ENCODE measurements around the gene FAM222B.
"Not testable (repeated sequence)": the region's sequence is repeated elsewhere in the genome, so short reads cannot be mapped to it uniquely, and the experiment has no call there.

FAM222B gene

GRCh38 chr17:28834420-28834819 lies 8.2 kb downstream of the FAM222B start:
- DNase-seq, result no peak

- DNase-seq, result no peak
Measured at GRCh38 chr17:28828294-28829040, 14.1 kb downstream of the FAM222B start.

DNA sequence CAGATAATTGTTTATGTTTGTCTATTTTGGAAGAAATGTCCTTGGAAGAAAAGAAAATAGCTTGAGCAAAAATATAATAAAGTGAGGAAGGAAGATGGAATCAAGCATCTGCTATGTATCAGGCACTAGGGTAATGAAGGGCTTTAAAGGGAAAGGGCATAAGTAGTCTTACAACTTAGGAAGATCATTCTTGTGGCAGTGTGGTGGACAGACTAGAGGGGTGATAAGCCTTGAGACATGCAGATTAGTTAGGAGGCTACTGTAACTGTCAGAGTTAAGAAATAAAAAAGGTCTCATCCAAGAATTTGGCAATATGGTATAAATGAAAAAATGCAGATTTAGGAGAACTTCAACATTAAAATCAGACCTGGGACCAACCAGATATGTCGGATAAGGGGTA lies 14.9 kb downstream of the FAM222B start:
- no peak for DNase-seq

DNA sequence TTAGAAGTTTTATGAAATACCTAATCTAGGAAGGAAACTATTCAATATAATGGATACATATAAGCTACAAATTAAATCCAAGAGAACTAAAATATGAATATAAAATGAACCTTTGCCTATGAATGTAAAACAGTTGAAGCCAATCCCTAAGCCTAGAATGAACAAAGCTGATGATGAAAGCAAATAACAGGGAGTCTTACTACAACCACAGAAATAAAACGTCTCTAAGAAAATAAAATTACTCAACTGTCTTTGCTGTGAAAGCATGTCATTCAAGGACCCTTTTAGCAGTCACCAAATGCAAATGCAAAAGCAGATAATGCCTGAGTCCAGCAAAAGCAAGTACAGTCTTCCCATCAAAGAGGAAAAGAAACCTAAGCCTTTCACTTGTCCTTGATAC lies 23.0 kb downstream of the FAM222B start:
- no peak for DNase-seq

- no peak for DNase-seq
Measured at GRCh38 chr17:28818819-28819221, 23.8 kb downstream of the FAM222B start.

- no peak for DNase-seq
Measured at GRCh38 chr17:28816540-28816939, 26.1 kb downstream of the FAM222B start.

- no peak for DNase-seq
Measured at GRCh38 chr17:28812748-28813377, 29.7 kb downstream of the FAM222B start.

DNA sequence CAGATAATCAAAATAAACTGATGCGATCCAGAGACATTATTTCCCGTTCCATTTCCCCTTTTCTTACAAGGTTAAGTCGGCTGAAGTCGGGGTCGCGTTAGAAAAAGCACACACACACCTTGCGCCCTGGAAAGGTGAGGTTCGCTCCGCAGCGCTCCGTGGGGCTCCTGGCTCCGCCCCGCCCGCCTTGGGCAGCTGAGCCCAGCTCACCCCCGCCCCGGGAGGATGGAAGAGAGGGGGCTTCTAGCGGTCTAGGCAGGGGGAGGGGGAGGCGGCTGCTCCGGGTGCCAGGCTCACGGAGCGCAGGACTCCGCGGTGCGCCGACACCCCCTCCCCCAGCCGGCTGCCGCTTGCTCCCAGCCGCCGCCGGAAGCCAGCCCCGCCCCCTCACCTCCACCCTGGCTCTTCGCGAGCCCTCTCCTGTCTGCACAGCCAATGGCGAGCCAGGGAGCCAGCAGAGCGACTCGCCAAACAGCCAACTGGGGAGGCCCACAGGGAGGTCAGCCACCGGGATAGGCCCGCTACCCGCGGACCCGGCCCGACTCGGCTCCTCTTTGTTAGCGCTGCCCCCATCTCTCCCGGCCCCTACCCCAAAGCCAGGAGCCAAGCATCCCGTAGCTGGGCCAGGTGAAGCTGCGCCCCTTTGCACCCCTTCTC lies 30.4 kb downstream of the FAM222B start:
- DNase-seq, result peak; percentile 84

DNA sequence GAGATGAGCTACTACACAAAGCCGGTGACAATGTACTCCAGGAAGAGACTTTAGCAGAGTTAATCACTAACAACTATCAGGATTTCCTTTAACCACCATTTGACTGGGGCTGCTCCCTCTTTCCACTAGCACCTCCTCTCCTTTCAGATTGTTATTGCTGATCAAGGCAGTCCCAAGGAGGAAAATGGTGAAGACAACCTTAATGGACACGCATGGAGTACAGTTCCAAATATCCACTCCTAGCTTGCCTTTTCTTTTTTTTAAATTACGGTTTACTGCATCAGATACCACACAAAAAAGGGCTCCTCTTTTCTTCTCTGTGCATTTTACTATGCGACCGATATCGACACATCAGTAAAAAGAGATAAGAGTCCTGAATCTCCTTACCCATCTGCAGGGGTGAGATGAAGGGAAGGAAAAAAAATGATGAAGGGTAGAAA lies 30.9 kb downstream of the FAM222B start:
- no peak for DNase-seq

GRCh38 chr17:28810437-28810836 lies 32.2 kb downstream of the FAM222B start:
- no peak for DNase-seq

GRCh38 chr17:28807925-28808634 lies 34.5 kb downstream of the FAM222B start:
- peak; percentile 34 for DNase-seq

GRCh38 chr17:28796062-28796461 lies 46.5 kb downstream of the FAM222B start:
- DNase-seq, result no peak

- not testable (repeated sequence) for DNase-seq
Measured at GRCh38 chr17:28794846-28795441, 47.6 kb downstream of the FAM222B start.

- DNase-seq, result no peak
Measured at GRCh38 chr17:28792877-28793661, 49.5 kb downstream of the FAM222B start.

DNA sequence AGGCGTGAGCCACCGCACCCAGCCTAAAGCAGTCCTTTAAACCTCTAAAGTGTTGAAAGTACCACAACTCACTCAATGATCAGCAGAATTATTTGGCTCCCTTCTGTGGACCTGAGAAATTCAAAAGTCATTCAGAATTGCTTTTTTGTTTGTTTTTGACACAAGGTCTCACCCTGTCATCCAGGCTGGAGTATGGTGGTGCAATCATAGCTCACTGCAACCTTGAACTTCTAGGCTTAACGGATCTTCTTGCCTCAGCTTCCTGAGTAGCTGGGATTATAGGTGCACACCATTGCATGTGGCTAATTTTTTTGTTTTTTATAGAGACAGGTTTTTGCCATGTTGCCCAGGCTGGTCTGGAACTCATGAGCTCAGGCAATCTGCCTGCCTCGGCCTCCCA lies 54.5 kb downstream of the FAM222B start:
- DNase-seq, result no peak

DNA sequence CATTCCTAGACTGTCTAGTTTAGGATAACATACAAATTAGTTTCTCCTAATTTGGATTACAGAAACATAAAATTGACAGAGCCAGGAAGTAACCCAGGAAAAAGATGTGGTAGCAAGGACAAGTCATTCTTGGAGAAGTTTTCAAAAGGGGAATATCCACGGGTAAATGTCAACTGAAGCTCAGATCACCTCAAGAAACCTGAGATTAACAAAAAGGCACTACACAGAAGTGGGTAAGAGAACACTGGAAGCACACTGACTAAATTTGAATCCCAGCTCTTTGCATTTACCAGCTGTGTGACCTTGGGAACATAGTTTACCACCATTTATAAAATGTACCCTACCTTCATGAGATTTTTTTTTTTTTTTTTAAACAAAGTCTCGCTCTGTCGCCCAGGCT lies 59.4 kb downstream of the FAM222B start:
- DNase-seq, result no peak

DNA sequence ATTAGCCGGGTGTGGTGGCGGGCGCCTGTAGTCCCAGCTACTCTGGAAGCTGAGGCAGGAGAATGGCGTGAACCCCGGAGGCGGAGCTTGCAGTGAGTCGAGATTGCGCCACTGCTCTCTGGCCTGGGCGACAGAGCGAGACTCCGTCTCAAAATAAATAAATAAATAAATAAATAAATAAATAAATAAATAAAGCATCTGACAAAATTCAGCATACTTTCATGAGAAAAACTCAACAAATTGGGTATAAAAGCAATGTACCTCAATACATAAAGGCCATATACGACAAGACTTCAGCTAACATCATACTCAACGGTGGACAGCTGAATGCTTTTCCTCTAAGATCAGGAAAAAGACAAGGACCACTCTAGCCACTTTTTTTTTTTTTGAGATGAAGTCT lies 63.0 kb downstream of the FAM222B start:
- not testable (repeated sequence) for DNase-seq

DNA sequence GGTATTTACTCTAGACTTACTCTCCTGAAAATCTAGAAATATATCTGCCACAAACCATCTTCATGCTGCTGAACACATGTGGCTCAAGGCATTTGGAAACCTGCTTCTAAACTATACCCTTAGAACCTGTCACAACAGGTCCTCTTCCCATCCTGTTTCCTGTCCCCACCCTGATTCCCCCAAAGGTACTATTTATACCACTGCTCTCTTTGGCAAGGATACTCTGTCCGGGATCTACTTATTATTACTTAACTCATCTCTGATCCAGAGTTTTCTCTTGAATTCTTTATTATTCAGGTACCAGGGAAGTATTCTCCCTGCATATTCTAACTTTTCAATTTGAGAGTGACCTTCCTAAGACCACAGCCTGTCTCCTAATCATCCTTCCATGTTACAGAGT lies 65.4 kb downstream of the FAM222B start:
- no peak for DNase-seq

DNA sequence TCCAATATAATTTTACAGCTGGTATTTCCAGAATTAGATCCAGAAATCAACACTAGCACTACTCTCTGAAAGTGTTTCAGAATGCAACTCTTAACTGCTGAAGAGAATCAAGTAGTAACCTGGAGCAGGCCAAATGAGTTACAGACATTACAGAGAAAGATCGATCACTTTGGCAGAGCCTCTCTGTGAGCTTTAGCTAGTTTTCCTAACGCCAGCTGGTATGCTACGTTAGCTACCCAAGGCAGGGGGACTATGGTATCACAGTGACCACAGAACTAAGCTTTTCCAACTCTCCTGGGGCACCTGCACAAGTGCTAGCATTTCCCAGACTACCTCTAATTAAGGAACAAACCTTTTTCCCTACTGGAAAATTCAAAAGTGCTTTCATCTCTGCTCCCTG lies 68.4 kb downstream of the FAM222B start:
- no peak for DNase-seq

DNA sequence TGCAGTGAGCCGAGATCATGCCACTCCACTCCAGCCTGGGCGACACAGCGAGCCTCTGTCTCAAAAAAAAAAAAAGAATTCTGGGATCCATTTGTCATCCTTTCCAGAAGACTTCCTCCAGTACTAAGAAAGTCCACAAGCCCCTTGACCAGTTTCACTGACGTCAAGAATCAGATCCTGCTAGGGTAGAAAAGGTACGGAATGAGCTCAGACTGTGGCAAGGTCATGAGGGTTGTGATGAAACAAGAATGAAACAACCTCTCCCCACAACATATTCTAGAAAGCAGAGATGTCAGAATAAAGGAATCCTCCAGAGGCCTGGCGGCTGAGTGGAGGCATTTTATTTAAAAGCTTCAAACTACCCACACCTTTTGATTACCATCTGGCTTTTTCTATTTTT lies 68.9 kb downstream of the FAM222B start:
- no peak for DNase-seq

- no peak for DNase-seq
Measured at GRCh38 chr17:28765038-28765437, 77.6 kb downstream of the FAM222B start.

GRCh38 chr17:28763804-28764266 lies 78.8 kb downstream of the FAM222B start:
- peak; percentile 33 for DNase-seq
